NOMO-1 treated with DMSO at 0.1 percent for 48 hours (cell line): ENCODE data around the gene RAB40A.
"Not testable (repeated sequence)": the region's sequence is repeated elsewhere in the genome, so short reads cannot be mapped to it uniquely, and the experiment has no call there.

Experiments used
- DNase-seq: peaks from one replicate; lab custom pipeline; 2025; ENCODE audit not compliant: unreplicated experiment; lab: John Stamatoyannopoulos, UW

RAB40A gene

GRCh38 chrX:103524747-103525146, 5.5 kb upstream of the RAB40A start:
- no peak for DNase-seq

GRCh38 chrX:103523605-103524004, 4.3 kb upstream of the RAB40A start:
- DNase-seq, result no peak

DNA sequence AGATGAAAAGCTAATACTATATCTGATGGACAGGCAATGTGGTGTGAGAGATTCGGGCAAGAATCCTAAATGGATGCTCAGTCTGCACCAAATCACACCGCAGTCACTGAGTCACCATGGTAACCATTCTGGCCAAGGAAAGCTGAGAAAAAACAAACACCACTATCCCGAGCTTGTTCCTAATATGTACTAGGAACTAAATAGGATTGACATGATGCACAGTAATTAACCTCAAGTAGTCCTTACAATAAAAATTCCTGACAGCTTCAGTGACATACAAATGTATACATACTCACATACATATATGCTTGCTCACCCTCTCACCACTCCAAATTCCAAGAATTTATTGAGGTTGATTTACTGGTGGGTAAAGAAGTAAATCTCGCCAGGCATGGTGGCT, 1.1 kb upstream of the RAB40A start:
- DNase-seq, result no peak

- DNase-seq, result no peak
Measured at GRCh38 chrX:103518571-103518970, 718 bp downstream of the RAB40A start.

DNA sequence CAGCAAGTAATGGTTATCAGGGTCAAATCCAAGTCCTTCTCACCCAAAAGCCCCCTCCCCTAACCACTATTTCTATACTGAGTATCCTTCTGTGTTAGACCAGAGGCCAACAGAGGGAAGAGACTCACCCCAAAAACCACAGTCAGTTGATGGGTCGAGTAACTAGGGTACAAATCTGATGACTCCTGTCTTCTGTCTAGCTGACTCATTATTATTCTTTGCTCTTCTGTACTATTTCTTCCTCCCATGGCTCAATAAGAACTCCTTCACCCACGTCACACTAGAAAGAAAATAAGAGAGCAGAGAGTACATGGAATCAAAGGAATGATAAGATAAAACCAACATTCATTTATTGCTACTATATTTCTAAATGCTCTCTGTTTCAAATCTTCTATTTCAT, 2.0 kb downstream of the RAB40A start:
- DNase-seq, result no peak

DNA sequence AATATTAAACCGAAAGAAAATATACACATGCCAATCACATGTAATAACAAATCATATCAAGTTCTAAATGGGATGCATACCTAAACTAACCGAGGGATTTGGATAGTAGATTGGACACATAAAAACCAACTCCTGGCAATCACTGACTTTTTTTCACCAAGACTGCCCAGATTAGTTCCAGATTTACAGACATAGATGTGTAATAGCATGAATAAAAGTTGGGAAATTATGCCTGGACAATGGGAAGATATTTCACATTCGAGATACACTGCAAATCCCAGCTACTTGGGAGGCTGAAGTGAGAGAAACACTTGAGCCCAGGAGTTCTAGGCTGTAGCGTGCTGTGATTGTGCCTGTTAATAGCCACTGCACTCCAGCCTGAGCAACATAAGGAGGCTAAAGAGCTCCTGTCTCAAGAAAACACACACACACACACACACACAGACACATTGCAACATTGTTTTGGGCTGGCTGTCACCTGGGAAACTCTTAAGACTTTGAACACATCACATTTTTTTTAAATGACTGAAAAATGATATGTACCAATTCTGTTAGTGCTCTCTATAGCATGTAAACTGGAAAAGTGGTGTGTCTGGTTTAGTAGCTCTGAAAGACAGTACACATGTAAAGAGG, 5.7 kb downstream of the RAB40A start:
- no peak for DNase-seq

- no peak for DNase-seq
Measured at GRCh38 chrX:103513067-103513466, 6.2 kb downstream of the RAB40A start.

DNA sequence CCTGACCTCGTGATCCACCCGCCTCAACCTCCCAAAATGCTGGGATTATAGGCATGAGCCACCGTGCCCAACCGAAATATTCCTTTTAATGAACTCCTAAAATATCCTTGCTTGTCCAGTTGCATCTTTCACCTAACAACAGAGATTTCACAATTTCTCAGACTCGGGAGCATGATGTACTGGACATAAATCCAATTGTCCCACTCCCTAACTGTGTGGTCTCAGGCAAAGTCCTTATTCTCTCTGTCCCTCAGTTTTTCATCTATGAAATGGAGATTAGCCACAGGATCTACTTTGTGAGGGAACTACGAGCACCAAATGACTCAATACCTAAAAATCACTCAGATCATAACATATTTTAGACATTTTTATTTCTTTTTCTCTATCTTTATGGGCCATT, 9.3 kb downstream of the RAB40A start:
- DNase-seq, result no peak

GRCh38 chrX:103503853-103504207, 15.5 kb downstream of the RAB40A start:
- no peak for DNase-seq

GRCh38 chrX:103503163-103503852, 16.0 kb downstream of the RAB40A start:
- DNase-seq, result no peak

GRCh38 chrX:103498786-103499185, 20.5 kb downstream of the RAB40A start:
- DNase-seq, result no peak

GRCh38 chrX:103495786-103496185, 23.5 kb downstream of the RAB40A start:
- no peak for DNase-seq

DNA sequence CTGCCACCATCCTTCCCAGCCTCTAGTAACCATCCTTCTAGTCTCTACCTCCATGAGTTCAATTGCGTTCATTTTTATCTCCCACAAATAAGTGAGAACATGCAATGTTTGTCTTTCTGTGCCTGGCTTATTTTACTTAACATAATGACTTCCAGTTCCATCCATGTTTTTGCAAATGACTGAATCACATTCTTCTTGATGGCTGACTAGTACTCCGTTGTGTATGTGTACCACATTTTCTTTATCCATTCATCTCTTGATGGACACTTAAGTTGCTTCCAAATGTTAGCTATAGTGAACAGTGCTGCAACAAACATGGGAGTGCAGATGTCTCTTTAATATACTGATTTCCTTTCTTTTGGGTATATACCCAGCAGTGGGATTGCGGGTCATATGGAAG, 25.7 kb downstream of the RAB40A start:
- DNase-seq, result not testable (repeated sequence)

GRCh38 chrX:103489733-103490132, 29.6 kb downstream of the RAB40A start:
- DNase-seq, result peak; percentile 11

GRCh38 chrX:103488794-103489193, 30.5 kb downstream of the RAB40A start:
- DNase-seq, result no peak

- no peak for DNase-seq
Measured at GRCh38 chrX:103488332-103488731, 31.0 kb downstream of the RAB40A start.

GRCh38 chrX:103483720-103484119, 35.6 kb downstream of the RAB40A start:
- no peak for DNase-seq

- no peak for DNase-seq
Measured at GRCh38 chrX:103480526-103480925, 38.8 kb downstream of the RAB40A start.

- DNase-seq, result no peak
Measured at GRCh38 chrX:103477496-103477895, 41.8 kb downstream of the RAB40A start.

GRCh38 chrX:103475381-103475780, 43.9 kb downstream of the RAB40A start:
- no peak for DNase-seq

- DNase-seq, result not testable (repeated sequence)
Measured at GRCh38 chrX:103469977-103470376, 49.3 kb downstream of the RAB40A start.

DNA sequence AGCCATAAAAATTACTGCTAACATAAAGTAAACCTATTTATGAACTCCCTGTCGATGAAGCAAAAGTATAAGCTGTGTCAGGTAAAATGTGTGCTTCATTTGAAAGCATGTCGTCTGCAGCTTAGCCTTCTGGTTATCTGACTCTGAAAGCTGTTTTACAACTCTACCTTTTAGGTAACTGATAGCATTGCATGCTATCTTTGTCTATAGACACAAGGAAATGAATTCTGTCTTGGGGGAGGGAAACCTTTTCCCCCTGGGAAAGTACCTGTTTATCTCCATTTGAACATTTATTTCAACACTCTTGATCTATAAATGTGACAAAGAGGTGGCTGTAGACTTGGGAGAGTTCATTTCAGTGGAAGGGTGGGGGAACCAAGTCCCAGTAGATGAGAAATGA, 51.4 kb downstream of the RAB40A start:
- no peak for DNase-seq

- no peak for DNase-seq
Measured at GRCh38 chrX:103467156-103467555, 52.1 kb downstream of the RAB40A start.
